Stimulated activated memory B cell treated with anti-CD40 and anti-IgM and Interleukin-4, amounts not matched to agents 10 μg/mL and 1 μg/mL and 100 μg/mL, for 72 hours (primary cell): ENCODE results near the gene KNCN.
A peak's percentile ranks its signal among the peaks of the same experiment; 100 is the strongest.

Experiments used
- ATAC-seq: fragments of 150-1000 bp; cut with Tn5 transposase; 2 replicates; pipeline ENCODE4 v1.10.0; 2021
- H3K27ac Mint-ChIP-seq: one replicate; pipeline ENCODE4 v1.8.0; 2022; ENCODE audit warnings: mild to moderate bottlenecking, mixed read lengths
- H3K27me3 Mint-ChIP-seq: one replicate; pipeline ENCODE4 v1.8.0; 2022; ENCODE audit warnings: mixed read lengths
- H3K36me3 Mint-ChIP-seq: one replicate; pipeline ENCODE4 v1.8.0; 2022; ENCODE audit warnings: mixed read lengths
- H3K4me1 Mint-ChIP-seq: one replicate; pipeline ENCODE4 v1.8.0; 2022; ENCODE audit warnings: mixed read lengths
- H3K4me3 Mint-ChIP-seq: one replicate; pipeline ENCODE4 v1.8.0; 2022; ENCODE audit warnings: mild to moderate bottlenecking, moderate library complexity, mixed read lengths
- H3K9me3 Mint-ChIP-seq: one replicate; pipeline ENCODE4 v1.8.0; 2022; ENCODE audit warnings: mixed read lengths

The KNCN gene

GRCh38 chr1:46551597-46552095 lies at the start of gene KNCN:
KNCN (minus strand) TSS chr1:46551647; CDS start chr1:46551215, 432 bp downstream.
- Mint-ChIP-seq H3K27ac (no peak within 1 kb of the TSS), H3K4me3 (no peak within 1 kb of the TSS), H3K4me1 (peaks cover 11% of the 10 kb centered on the region), H3K36me3 (no peaks in the 10 kb centered on the region), H3K27me3 (peaks cover 60% of the 10 kb centered on the region), H3K9me3 (no peaks in the 10 kb centered on the region)
- ATAC-seq: no peak

DNA sequence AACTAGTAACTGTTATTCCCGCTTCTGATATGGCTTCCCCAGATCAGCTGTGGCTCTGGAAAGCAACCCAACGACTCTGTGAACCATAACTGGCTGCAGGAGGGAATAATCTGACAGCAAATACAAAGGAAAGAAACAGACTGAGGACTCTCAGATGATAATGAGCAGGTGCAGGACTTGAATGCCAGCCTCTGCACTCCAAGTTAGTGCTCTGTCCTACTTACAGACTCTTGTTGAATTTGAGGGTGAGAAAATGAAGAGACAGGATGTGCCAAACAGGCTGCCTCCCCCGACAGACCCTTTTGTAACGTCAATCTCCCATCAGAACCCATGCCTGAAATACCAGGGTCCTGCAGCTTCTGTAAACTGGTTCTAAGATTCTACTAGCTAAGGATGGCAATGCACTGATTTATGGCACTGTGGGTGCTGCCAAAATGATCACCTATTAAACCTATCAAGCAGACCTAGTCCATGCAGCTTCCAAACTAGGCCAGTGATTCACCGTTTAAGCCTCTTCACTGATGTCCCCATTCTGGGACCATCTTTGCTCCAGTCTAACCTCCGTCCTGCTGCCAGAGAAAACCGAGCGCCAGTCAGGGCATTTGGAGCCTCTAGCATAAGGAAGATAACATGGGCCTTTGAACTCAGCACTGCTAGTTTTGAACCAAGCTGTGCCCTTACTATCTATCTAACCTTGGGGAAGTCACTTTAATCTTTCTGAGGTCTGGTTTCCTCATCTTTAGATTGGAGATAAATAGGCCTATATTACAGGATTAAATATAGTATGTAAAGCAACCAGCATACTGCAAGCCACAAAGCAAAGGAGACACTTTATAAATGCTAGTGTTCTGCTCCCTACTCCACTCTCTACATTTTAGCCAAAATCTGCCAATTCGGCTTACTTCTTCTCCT lies 47.9 kb upstream of the KNCN start:
- Mint-ChIP-seq H3K9me3 (no peaks in the 10 kb centered on the region), H3K27ac (peak overlapping the region; percentile 20), H3K4me1 (peaks cover 63% of the 10 kb centered on the region), H3K36me3 (peaks cover 26% of the 10 kb centered on the region), H3K4me3 (no peak overlapping the region), H3K27me3 (no peaks in the 10 kb centered on the region)
- ATAC-seq: no peak

DNA sequence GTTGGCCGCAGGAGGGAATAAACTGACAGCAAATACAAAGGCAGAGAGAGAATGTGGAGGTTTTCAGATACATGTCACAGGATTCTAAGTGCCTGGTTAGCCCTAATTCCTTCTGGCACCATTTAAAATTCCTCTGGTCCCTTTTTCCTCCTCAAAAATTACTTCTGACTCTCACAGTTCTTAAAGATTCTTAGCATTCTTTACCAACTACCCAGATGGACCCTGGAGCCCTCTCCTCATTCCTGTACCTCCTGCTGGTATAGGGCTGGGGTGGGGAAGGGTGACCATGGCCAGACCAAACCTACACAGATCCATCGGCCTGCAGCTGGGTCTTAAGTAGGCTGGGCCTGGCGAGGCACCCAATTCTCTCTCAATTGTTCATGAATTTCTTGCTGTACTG lies 45.4 kb upstream of the KNCN start:
- H3K27me3 Mint-ChIP-seq: no peaks in the 10 kb centered on the region
- no peak overlapping the region for H3K27ac Mint-ChIP-seq
- H3K4me1 Mint-ChIP-seq: peaks cover 49% of the 10 kb centered on the region
- no peak for ATAC-seq
- no peak overlapping the region for H3K4me3 Mint-ChIP-seq
- H3K36me3 Mint-ChIP-seq: peaks cover 48% of the 10 kb centered on the region
- no peaks in the 10 kb centered on the region for H3K9me3 Mint-ChIP-seq

- H3K27me3 Mint-ChIP-seq: no peaks in the 10 kb centered on the region
- ATAC-seq: no peak
- no peak overlapping the region for H3K27ac Mint-ChIP-seq
- no peak overlapping the region for H3K4me3 Mint-ChIP-seq
- H3K9me3 Mint-ChIP-seq: no peaks in the 10 kb centered on the region
- peaks cover 43% of the 10 kb centered on the region for H3K4me1 Mint-ChIP-seq
- peaks cover 49% of the 10 kb centered on the region for H3K36me3 Mint-ChIP-seq
These were observed 44.6 kb upstream of the KNCN start for GRCh38 chr1:46596036-46596435.

GRCh38 chr1:46595127-46595526 lies 43.7 kb upstream of the KNCN start:
- no peaks in the 10 kb centered on the region for H3K27me3 Mint-ChIP-seq
- H3K27ac Mint-ChIP-seq: no peak overlapping the region
- peaks cover 37% of the 10 kb centered on the region for H3K4me1 Mint-ChIP-seq
- H3K4me3 Mint-ChIP-seq: no peak overlapping the region
- peaks cover 54% of the 10 kb centered on the region for H3K36me3 Mint-ChIP-seq
- ATAC-seq: no peak
- H3K9me3 Mint-ChIP-seq: no peaks in the 10 kb centered on the region

DNA sequence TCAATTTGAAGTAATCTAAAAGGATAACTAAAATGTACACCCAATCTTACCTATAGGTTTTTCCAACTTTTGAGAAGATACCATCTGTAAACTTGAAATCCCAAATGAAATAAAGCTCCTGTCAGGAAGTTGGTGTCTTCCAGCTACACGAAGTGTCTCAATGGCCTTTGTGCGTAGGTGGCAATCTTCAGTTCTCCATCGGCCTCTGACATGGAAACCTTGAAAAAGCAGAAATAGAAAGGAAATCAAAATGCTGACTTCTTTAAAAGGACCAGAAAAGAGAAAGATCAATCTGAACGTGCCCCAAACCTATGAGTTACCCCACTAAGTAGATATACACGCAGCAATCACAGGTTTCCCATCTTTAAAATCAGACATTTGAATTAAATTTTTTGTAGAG lies 42.6 kb upstream of the KNCN start:
- Mint-ChIP-seq H3K27me3 (no peaks in the 10 kb centered on the region), H3K4me1 (peaks cover 32% of the 10 kb centered on the region), H3K9me3 (no peaks in the 10 kb centered on the region), H3K4me3 (no peak overlapping the region), H3K36me3 (peaks cover 63% of the 10 kb centered on the region), H3K27ac (no peak overlapping the region)
- no peak for ATAC-seq

GRCh38 chr1:46592823-46593222 lies 41.4 kb upstream of the KNCN start:
- H3K9me3 Mint-ChIP-seq: no peaks in the 10 kb centered on the region
- H3K27ac Mint-ChIP-seq: no peak overlapping the region
- peaks cover 65% of the 10 kb centered on the region for H3K36me3 Mint-ChIP-seq
- no peak for ATAC-seq
- H3K4me1 Mint-ChIP-seq: peaks cover 30% of the 10 kb centered on the region
- H3K4me3 Mint-ChIP-seq: no peak overlapping the region
- H3K27me3 Mint-ChIP-seq: no peaks in the 10 kb centered on the region

GRCh38 chr1:46589529-46589928 lies 38.1 kb upstream of the KNCN start:
- H3K4me3 Mint-ChIP-seq: no peak overlapping the region
- H3K4me1 Mint-ChIP-seq: peaks cover under 1% of the 10 kb centered on the region
- H3K27me3 Mint-ChIP-seq: no peaks in the 10 kb centered on the region
- no peak overlapping the region for H3K27ac Mint-ChIP-seq
- H3K36me3 Mint-ChIP-seq: peaks cover 64% of the 10 kb centered on the region
- no peaks in the 10 kb centered on the region for H3K9me3 Mint-ChIP-seq
- no peak for ATAC-seq

DNA sequence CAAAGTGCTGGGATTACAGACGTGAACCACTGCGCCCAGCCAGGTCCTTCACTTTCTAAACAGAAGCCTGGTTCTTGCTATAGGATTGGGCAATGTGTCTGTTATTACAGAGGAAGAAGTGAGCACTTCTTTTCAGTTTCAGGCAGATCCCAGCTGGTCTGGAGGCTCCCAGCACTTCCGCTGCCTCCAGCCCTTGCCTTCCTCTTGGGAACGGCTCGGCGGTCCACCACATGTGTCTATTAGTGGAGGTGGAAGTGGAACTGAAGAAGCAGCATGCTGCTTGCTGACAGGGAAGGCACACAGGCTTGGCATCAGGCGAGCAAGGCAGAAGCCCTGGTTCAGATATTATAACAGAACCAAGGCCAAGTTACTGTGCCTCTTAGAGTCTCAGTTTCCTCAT lies 35.6 kb upstream of the KNCN start:
- H3K4me3 Mint-ChIP-seq: no peak overlapping the region
- no peaks in the 10 kb centered on the region for H3K9me3 Mint-ChIP-seq
- peaks cover 63% of the 10 kb centered on the region for H3K36me3 Mint-ChIP-seq
- ATAC-seq: no peak
- H3K27ac Mint-ChIP-seq: no peak overlapping the region
- H3K4me1 Mint-ChIP-seq: peaks cover under 1% of the 10 kb centered on the region
- no peaks in the 10 kb centered on the region for H3K27me3 Mint-ChIP-seq

GRCh38 chr1:46585312-46585938 lies 34.0 kb upstream of the KNCN start:
- Mint-ChIP-seq H3K27me3 (no peaks in the 10 kb centered on the region), H3K4me3 (no peak overlapping the region), H3K4me1 (peaks cover 6% of the 10 kb centered on the region), H3K9me3 (no peaks in the 10 kb centered on the region), H3K36me3 (peaks cover 63% of the 10 kb centered on the region), H3K27ac (no peak overlapping the region)
- no peak for ATAC-seq

GRCh38 chr1:46583494-46583893 lies 32.0 kb upstream of the KNCN start:
- no peak overlapping the region for H3K27ac Mint-ChIP-seq
- H3K9me3 Mint-ChIP-seq: no peaks in the 10 kb centered on the region
- H3K4me3 Mint-ChIP-seq: no peak overlapping the region
- no peak for ATAC-seq
- H3K27me3 Mint-ChIP-seq: no peaks in the 10 kb centered on the region
- H3K36me3 Mint-ChIP-seq: peaks cover 46% of the 10 kb centered on the region
- peaks cover 6% of the 10 kb centered on the region for H3K4me1 Mint-ChIP-seq

DNA sequence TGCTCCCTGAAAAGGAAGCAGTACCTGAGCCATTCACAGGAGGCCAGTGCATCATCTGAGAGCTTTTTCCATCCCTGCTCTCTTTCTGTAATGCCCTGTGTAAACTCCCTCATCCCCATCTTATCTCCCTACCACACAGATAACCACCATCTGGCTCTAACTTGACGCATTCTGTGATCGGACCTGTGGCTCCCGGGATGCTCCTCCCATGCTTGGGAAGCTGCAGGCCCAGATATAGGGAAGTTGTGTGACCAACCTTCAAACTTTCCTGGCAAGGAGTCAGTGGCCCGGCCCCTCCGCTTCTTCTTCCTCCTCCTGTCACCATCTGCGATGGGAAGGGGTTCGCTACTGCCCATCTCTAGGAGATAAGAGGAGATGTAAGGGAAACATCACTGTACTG lies 31.5 kb upstream of the KNCN start:
- Mint-ChIP-seq H3K4me3 (no peak overlapping the region), H3K4me1 (peaks cover 6% of the 10 kb centered on the region), H3K36me3 (peaks cover 50% of the 10 kb centered on the region), H3K27me3 (no peaks in the 10 kb centered on the region), H3K27ac (no peak overlapping the region), H3K9me3 (no peaks in the 10 kb centered on the region)
- ATAC-seq: no peak

GRCh38 chr1:46581681-46582455 lies 30.4 kb upstream of the KNCN start:
- H3K4me3 Mint-ChIP-seq: no peak overlapping the region
- no peaks in the 10 kb centered on the region for H3K9me3 Mint-ChIP-seq
- peaks cover 58% of the 10 kb centered on the region for H3K36me3 Mint-ChIP-seq
- no peaks in the 10 kb centered on the region for H3K27me3 Mint-ChIP-seq
- peak; percentile 36 for ATAC-seq
- peaks cover 6% of the 10 kb centered on the region for H3K4me1 Mint-ChIP-seq
- H3K27ac Mint-ChIP-seq: no peak overlapping the region

GRCh38 chr1:46580140-46580903 lies 28.9 kb upstream of the KNCN start:
- H3K9me3 Mint-ChIP-seq: no peaks in the 10 kb centered on the region
- H3K4me3 Mint-ChIP-seq: no peak overlapping the region
- H3K4me1 Mint-ChIP-seq: peaks cover 6% of the 10 kb centered on the region
- H3K36me3 Mint-ChIP-seq: peaks cover 66% of the 10 kb centered on the region
- ATAC-seq: no peak
- H3K27me3 Mint-ChIP-seq: no peaks in the 10 kb centered on the region
- H3K27ac Mint-ChIP-seq: no peak overlapping the region

DNA sequence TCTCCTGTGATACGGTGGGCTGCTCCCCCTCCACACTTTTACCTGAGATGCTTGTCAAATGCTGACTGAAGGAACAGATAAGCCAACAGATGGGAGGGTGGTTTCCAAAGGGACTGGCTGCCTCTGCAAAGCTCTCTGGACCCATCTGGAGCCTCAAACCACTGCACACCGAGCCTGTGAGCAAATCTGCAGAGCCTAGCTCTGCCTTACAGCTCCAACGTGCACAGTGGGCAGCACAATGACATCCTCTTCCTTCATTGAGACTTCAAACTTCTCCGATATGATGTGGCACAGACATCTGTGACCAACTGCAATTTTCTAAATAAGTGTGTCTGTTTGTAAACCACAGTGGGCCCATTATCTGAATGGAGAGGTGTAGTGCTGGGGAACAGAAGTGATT lies 26.2 kb upstream of the KNCN start:
- ATAC-seq: no peak
- peaks cover 57% of the 10 kb centered on the region for H3K36me3 Mint-ChIP-seq
- H3K27me3 Mint-ChIP-seq: no peaks in the 10 kb centered on the region
- no peak overlapping the region for H3K4me3 Mint-ChIP-seq
- no peak overlapping the region for H3K27ac Mint-ChIP-seq
- peaks cover 6% of the 10 kb centered on the region for H3K4me1 Mint-ChIP-seq
- H3K9me3 Mint-ChIP-seq: no peaks in the 10 kb centered on the region
